HL-60 (cell line): ENCODE measurements around the gene TBCD.
"Not testable (repeated sequence)": the region's sequence is repeated elsewhere in the genome, so short reads cannot be mapped to it uniquely, and the experiment has no call there.

ENCODE experiments used
- DNase-seq, 2 experiments: peaks; one replicate each; pipeline ENCODE4 v3.0.0-alpha.2; 2010 to 2020; ENCODE audit warnings: low read depth in 1 of 2, low spot score in 1 of 2
- H3K27ac ChIP-seq: fragments of 250-450 bp; sonication (Bioruptor Pico); replicated peaks from 2 replicates; pipeline ENCODE4 v1.5.1; 2020; ENCODE audit warnings: mild to moderate bottlenecking, moderate library complexity
- H3K27me3 ChIP-seq: fragments of 250-450 bp; sonication (Bioruptor Pico); 2 replicates; pipeline ENCODE4 v1.5.1; 2021; ENCODE audit warnings: mild to moderate bottlenecking, moderate library complexity; ENCODE audit not compliant: insufficient read depth, poor library complexity, severe bottlenecking
- H3K4me3 ChIP-seq: replicated peaks from 2 replicates; pipeline ENCODE4 v1.5.1; 2011; ENCODE audit warnings: mild to moderate bottlenecking, control low read depth, low read length; ENCODE audit not compliant: insufficient read depth
- GABPA ChIP-seq: IDR thresholded peaks from 2 replicates; pipeline ENCODE4 v1.6.1; 2012; ENCODE audit warnings: low read depth
- POLR2AphosphoS5 ChIP-seq: IDR thresholded peaks from 2 replicates; pipeline ENCODE4 v1.6.1; 2012; ENCODE audit warnings: low read depth
- REST ChIP-seq: IDR thresholded peaks from 2 replicates; pipeline ENCODE4 v1.6.1; 2012; ENCODE audit warnings: low read depth; ENCODE audit not compliant: insufficient replicate concordance
- SPI1 ChIP-seq: IDR thresholded peaks from 2 replicates; pipeline ENCODE4 v1.6.1; 2012; ENCODE audit warnings: low read depth, mild to moderate bottlenecking, borderline replicate concordance
- TF ChIP-seq, protein P1 (sequence below): IDR thresholded peaks from one replicate; pipeline ENCODE4 v1.5.1; 2011; ENCODE audit warnings: low read length, control low read depth, inconsistent platforms; ENCODE audit not compliant: insufficient read depth

Gene TBCD

GRCh38 chr17:82985428-82985805, 233.6 kb downstream of the TBCD start:
- H3K4me3 ChIP-seq: no peak overlapping the region

GRCh38 chr17:82985973-82986372, 234.1 kb downstream of the TBCD start:
- peak in 1 of 2 experiments; percentile 43 for DNase-seq
- TF ChIP-seq SPI1: no peak
- TF ChIP-seq, protein P1, sequence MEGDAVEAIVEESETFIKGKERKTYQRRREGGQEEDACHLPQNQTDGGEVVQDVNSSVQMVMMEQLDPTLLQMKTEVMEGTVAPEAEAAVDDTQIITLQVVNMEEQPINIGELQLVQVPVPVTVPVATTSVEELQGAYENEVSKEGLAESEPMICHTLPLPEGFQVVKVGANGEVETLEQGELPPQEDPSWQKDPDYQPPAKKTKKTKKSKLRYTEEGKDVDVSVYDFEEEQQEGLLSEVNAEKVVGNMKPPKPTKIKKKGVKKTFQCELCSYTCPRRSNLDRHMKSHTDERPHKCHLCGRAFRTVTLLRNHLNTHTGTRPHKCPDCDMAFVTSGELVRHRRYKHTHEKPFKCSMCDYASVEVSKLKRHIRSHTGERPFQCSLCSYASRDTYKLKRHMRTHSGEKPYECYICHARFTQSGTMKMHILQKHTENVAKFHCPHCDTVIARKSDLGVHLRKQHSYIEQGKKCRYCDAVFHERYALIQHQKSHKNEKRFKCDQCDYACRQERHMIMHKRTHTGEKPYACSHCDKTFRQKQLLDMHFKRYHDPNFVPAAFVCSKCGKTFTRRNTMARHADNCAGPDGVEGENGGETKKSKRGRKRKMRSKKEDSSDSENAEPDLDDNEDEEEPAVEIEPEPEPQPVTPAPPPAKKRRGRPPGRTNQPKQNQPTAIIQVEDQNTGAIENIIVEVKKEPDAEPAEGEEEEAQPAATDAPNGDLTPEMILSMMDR: no peak
- no peak for TF ChIP-seq GABPA
- no peak for TF ChIP-seq REST
- 0 out of 2 replicates have a peak, but pooled peaks have one; percentile 50 for TF ChIP-seq POLR2AphosphoS5
- Histone ChIP-seq H3K27ac (no peak overlapping the region), H3K27me3 (no peaks in the 10 kb centered on the region), H3K4me3 (no peak overlapping the region)

More at GRCh38 chr17:82985428-82985805, 233.6 kb downstream of the TBCD start:
- Histone ChIP-seq H3K27ac (no peak overlapping the region), H3K27me3 (no peaks in the 10 kb centered on the region)
- no peak for TF ChIP-seq REST
- DNase-seq: no peak

DNA sequence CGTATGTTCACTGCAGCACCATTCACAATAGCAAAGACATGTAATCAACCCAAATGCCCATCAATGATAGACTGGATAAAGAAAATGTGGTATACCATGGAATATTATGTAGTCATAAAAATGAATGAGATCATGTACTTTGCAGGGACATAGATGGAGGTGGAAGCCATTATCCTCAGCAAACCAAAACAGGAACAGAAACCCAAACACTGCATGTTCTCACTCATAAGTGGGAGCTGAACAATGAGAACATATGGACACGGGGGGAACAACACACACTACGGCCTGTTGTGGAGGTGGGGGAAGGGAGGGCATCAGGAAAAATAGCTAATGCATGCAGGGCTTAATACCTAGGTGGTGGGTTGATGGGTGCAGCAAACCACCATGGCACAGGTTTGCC, 237.2 kb downstream of the TBCD start:
- DNase-seq, H3K4me3 ChIP-seq, H3K27ac ChIP-seq, H3K27me3 ChIP-seq: not testable (repeated sequence)

GRCh38 chr17:82989881-82990280, 238.0 kb downstream of the TBCD start:
- DNase-seq: no peak
- H3K27ac ChIP-seq: no peak overlapping the region
- H3K27me3 ChIP-seq: no peaks in the 10 kb centered on the region
- TF ChIP-seq GABPA (no peak), SPI1 (no peak), REST (no peak)
- TF ChIP-seq, protein P1: no peak
- no peak overlapping the region for H3K4me3 ChIP-seq
